Neutrophil (primary cell): ENCODE results near the gene GRIK3.

Experiments used
- H3K27ac ChIP-seq: fragments of 200-600 bp; sonication (generic); 2 replicates; pipeline ENCODE4 v1.5.1; 2016; ENCODE audit warnings: mild to moderate bottlenecking, moderate library complexity
- H3K27me3 ChIP-seq: fragments of 200-600 bp; sonication (generic); 2 replicates; pipeline ENCODE4 v1.6.0; 2016; ENCODE audit warnings: mild to moderate bottlenecking
- H3K36me3 ChIP-seq: fragments of 200-600 bp; sonication (generic); 2 replicates; pipeline ENCODE4 v1.5.1; 2017
- H3K4me1 ChIP-seq, 2 experiments: fragments of 200-600 bp in 1 of 2; sonication (generic) in 1 of 2; 1 replicate in 1 of 2; 2 replicates in 1 of 2; pipeline versions ENCODE4 v1.5.1 to v1.6.1; 2013 to 2016; ENCODE audit warnings: low read depth in 1 of 2, low read length in 1 of 2, mild to moderate bottlenecking in 1 of 2, moderate library complexity in 1 of 2; ENCODE audit not compliant: control insufficient read depth in 1 of 2, insufficient read depth in 1 of 2
- H3K4me3 ChIP-seq, 2 experiments: fragments of 200-600 bp in 1 of 2; sonication (generic) in 1 of 2; 1 replicate in 1 of 2; 2 replicates in 1 of 2; pipeline ENCODE4 v1.5.1; 2013 to 2016; ENCODE audit warnings: low read depth in 1 of 2, low read length in 1 of 2, mild to moderate bottlenecking in 1 of 2, moderate library complexity in 1 of 2
- H3K9me3 ChIP-seq: fragments of 200-600 bp; sonication (generic); 2 replicates; pipeline ENCODE4 v1.5.1; 2016
- CTCF ChIP-seq: fragments of 200-600 bp; sonication (generic); IDR thresholded peaks from 2 replicates; pipeline ENCODE4 v1.5.1; 2016; ENCODE audit warnings: antibody characterized with exemption

Gene GRIK3

GRCh38 chr1:37033355-37034101 lies 787 bp downstream of the GRIK3 start:
- Histone ChIP-seq H3K27ac (no peak overlapping the region), H3K36me3 (no peaks in the 10 kb centered on the region), H3K27me3 (peaks cover 100% of the 10 kb centered on the region), H3K9me3 (no peaks in the 10 kb centered on the region), H3K4me3 (no peak overlapping the region), H3K4me1 (no peaks in the 10 kb centered on the region)
- TF ChIP-seq CTCF = no peak

- Histone ChIP-seq H3K36me3 (no peaks in the 10 kb centered on the region), H3K27me3 (peaks cover 99% of the 10 kb centered on the region), H3K4me1 (no peaks in the 10 kb centered on the region), H3K9me3 (no peaks in the 10 kb centered on the region), H3K27ac (no peak overlapping the region), H3K4me3 (no peak overlapping the region)
- TF ChIP-seq CTCF = no peak
Observed at GRCh38 chr1:37032660-37033354, 1.5 kb downstream of the GRIK3 start.

- H3K4me1 ChIP-seq = no peaks in the 10 kb centered on the region
- H3K9me3 ChIP-seq = no peaks in the 10 kb centered on the region
- no peak overlapping the region for H3K27ac ChIP-seq
- no peak overlapping the region for H3K4me3 ChIP-seq
- no peaks in the 10 kb centered on the region for H3K36me3 ChIP-seq
- TF ChIP-seq CTCF = no peak
- H3K27me3 ChIP-seq = peaks cover 99% of the 10 kb centered on the region
Observed at GRCh38 chr1:37031871-37032270, 2.4 kb downstream of the GRIK3 start.

- H3K9me3 ChIP-seq = no peaks in the 10 kb centered on the region
- H3K4me1 ChIP-seq = no peaks in the 10 kb centered on the region
- H3K4me3 ChIP-seq = no peak overlapping the region
- no peaks in the 10 kb centered on the region for H3K36me3 ChIP-seq
- no peak for TF ChIP-seq CTCF
- H3K27me3 ChIP-seq = peaks cover 99% of the 10 kb centered on the region
- H3K27ac ChIP-seq = no peak overlapping the region
Observed at GRCh38 chr1:37031429-37031828, 2.9 kb downstream of the GRIK3 start.

GRCh38 chr1:37028981-37029617 lies 5.2 kb downstream of the GRIK3 start:
- Histone ChIP-seq H3K27me3 (peaks cover 85% of the 10 kb centered on the region), H3K27ac (no peak overlapping the region), H3K4me1 (no peaks in the 10 kb centered on the region), H3K36me3 (no peaks in the 10 kb centered on the region), H3K9me3 (no peaks in the 10 kb centered on the region), H3K4me3 (no peak overlapping the region)
- no peak for TF ChIP-seq CTCF
